Medulla oblongata (tissue), 1 donor: ENCODE measurements around the gene RNU6-1.

Experiments used
- DNase-seq: peaks from one replicate; pipeline ENCODE4 v3.0.0-alpha.2; 2015; ENCODE audit errors: extremely low spot score

The RNU6-1 gene

GRCh38 chr15:67839929-67840748 is at the start of gene RNU6-1:
Gene RNU6-1, minus strand, starts transcription at chr15:67840045.
- DNase-seq = peak; percentile 95

GRCh38 chr15:67887776-67888175 is 47.9 kb upstream of the RNU6-1 start:
- DNase-seq = no peak

- DNase-seq = no peak
Measured at GRCh38 chr15:67885861-67886260, 46.0 kb upstream of the RNU6-1 start.

DNA sequence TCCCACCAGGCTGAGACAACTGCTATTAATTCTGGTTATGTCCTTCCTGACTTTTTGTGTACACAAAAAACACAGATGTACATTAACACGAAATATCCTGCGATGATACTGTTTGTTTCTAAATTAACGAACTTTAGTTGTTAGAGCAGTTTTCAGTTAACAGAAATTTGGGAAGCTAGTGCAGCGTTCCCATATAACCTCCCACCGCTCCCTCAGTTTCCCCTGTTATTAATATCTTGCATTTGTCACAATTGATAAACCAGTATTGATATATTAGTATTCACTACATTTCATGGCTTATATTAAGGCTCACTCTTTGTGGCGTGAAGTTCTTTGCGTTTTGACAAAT is 45.3 kb upstream of the RNU6-1 start:
- no peak for DNase-seq

DNA sequence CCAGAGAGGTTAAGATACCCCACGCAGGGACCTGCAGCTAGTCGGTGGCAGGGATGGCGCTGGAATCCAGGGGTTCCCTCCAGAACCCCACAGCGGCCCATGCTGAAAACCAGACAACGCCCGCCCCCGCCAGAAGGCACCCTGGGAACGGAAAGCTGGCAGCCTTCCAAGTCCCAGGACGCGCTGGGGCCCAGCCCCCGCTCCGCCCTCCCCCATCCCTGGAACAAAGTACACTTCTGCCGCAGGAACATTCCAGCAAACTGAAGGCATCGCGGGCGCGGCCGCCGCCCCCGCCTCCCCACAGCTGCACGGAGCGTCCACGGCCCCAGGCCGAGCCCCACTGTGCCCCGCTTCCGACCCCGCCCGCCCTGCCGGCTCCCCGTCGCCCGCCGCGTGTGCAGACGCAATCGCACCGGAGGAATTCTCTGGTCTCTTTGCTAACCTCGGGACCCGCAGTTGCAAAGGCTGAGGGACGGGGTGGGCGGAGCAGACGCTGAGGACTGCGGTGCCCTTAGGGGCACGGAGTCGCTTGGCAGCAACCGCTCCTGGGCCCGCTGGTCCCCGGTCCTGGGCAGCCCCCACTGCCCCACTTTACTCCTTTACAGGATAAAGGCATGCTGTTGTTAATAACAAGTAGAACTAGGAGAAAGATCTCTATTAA is 44.8 kb upstream of the RNU6-1 start:
- peak; percentile 79 for DNase-seq

DNA sequence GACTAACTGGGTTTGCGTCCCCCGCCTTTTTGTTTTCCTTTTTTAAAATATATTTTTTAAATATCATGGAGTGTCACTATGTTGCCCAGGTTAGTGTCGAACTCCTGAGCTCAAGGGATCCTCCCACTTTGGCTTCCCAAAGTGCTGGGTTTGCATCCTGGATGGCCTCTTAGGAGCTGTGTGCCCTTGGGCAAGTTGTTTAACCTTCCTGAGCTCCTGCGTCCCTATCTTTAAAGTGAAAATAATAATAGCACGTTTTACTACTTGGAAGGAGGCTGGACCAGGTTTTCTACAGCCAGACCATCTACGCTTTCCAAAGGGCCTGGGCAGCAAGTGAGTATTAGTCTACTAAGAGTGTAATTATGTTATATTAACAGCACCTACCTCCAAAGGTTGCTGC is 44.2 kb upstream of the RNU6-1 start:
- no peak for DNase-seq

DNA sequence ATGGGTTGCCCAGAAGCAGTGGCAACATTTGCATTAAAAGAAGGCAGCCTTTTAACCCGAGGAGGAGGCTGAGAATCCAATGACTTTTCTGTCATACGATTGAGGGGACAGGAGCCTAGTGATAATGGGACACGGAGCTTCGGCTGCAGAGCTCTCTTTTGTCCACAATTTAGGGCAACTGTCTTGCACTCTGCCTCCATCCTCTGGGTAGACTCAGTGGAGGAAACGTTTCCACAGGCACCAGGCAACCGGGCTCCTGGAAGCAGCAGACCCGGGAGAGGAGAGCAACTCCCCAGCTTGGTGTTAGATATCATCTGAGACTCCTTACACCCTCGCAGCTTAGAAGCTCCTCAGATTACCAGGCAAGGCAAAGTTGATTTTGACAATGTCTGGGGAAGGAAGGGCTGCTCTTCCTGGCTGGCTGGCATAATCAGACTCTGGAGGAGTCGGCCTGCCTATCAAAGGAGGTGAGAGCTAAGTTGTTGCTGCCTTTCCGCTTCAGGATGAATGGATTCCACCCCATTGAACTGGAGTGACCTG is 43.5 kb upstream of the RNU6-1 start:
- DNase-seq = no peak

- DNase-seq = peak; percentile 72
Measured at GRCh38 chr15:67882487-67883233, 42.8 kb upstream of the RNU6-1 start.

- DNase-seq = peak; percentile 64
Measured at GRCh38 chr15:67880651-67881182, 40.9 kb upstream of the RNU6-1 start.

- peak; percentile 56 for DNase-seq
Measured at GRCh38 chr15:67879440-67880129, 39.7 kb upstream of the RNU6-1 start.

DNA sequence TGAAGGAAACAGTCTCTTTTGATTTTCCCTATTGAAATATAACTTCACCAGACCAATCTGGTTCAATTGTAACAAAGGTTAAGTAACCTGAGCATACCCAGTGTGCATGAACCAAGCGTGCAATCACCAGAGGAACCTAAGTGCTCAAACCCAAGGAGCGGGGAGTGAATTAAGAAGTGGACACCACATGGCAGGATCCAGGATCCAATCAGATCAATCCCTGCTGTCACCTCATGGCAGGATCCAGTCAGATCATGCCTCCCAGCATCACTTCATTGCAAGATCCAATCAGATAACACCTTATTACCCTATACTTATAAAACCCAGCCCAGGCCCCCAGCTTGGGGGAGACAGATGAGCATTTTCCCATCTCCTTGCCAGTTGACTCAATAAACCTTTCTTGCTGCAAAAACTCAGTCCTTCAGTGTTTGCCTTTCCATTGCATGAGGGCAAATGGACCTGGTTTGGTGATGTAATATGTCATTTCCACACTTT is 38.9 kb upstream of the RNU6-1 start:
- DNase-seq = no peak

GRCh38 chr15:67873777-67874176 is 33.9 kb upstream of the RNU6-1 start:
- no peak for DNase-seq

DNA sequence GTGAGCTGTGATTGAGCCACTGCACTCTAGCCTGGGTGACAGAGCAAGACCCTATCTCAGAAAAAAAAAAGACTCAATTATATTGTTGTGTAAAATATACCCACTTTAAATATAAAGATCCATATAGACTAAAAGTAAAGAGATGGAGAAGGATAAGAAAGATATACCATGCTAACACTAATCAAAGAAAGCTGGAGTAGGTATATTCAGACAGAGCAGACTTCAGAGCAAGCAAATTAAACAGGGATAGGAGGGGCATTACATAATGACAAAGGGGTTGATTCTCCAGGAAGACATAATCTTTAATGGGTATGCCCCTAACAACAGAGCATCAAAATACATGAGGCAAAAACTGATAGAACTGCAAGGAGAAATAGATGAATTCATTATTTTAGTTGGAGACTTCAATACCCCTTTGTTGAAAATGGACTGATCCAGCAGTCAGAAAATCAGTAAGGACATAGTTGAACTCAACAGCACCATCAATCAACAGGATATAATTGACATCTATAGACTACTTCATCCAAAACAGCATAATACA is 31.1 kb upstream of the RNU6-1 start:
- DNase-seq = no peak

GRCh38 chr15:67869701-67870100 is 29.9 kb upstream of the RNU6-1 start:
- DNase-seq = no peak

- no peak for DNase-seq
Measured at GRCh38 chr15:67865766-67866165, 25.9 kb upstream of the RNU6-1 start.

- DNase-seq = no peak
Measured at GRCh38 chr15:67865331-67865730, 25.5 kb upstream of the RNU6-1 start.

DNA sequence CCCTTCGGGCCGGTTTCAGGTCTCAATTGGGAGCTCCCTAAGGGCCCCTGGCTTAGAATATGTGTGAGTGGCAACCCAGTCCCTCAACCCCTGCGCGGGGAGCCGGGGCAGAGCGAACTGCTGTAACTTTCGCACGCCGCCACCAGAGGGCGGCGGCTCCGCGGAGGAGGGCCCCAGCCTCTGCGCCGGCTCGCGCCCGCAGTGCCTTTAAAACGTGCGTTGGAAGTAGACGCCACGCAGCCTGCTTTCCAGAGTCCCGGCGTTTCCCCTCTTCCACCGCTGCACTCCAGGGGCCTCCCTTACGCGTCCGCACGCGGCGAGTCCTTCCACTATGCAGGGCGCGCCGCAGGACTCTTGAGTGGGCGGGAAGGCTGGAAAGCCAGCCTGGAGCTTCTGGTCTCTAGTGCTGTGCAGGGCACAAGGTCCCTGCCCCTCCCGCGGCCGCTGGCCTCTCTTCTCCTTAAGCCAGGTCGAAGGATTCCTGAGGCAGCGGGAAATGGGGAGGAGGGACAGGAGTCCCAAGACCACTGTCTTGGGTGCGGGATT is 23.7 kb upstream of the RNU6-1 start:
- DNase-seq = peak; percentile 71

DNA sequence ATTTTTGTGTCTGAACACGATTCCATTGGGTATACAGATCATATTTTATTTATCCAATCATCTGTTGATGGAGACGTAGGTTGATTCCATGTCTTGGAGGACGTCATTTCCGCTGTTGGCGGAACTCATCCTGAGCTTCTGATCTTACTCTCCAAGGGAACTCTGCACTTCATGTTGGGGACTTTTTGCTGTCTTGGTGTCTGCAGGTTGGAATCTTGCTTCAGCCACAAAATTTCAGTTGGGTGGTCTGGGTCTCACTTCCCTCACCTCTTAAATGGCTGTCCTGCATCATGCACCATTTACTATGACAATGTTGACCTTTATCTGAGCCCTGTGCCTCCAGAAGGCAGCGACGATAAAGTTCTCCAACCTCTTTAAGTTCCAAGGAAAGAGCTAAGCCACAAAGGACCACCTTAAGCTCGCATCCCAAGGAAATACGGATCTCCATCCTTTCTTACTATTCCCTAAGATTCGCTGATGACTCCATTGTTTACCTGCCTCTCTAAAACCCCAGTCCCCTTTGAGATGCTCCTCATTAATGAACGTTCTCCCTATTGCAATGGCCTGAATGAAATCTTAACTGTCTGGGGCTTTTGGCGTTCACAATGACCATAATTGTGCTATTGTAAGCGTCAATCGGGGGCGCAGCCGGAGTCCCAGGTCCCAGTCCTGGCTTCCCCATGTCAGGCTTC is 23.1 kb upstream of the RNU6-1 start:
- DNase-seq = no peak

DNA sequence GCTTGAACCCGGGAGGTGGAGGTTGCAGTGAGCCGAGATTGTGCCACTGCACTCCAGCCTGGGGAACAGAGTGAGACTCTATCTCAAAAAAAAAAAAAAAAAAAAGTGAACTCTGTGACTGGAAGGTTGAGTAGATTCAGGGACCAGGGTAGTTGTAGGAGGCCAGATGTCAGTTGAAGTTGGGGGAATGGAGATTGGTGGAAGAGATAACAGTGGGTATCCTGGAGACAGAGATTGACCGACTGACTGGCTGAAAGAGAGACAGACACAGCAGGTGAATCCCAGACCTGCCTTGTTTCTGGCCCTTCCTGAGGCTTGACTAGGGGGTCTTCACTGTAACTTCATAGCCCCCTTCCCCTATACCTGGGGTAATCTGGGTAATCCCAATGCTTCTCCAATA is 22.1 kb upstream of the RNU6-1 start:
- no peak for DNase-seq

GRCh38 chr15:67859331-67859946 is 19.6 kb upstream of the RNU6-1 start:
- peak; percentile 56 for DNase-seq
